Left renal cortex interstitium (tissue), 4 donors: ENCODE data around the gene KCNK4. TPM values are rescaled to one million over a fixed set of nuclear protein-coding genes. Genes with fewer than 3 reads are reported as not detected.

Experiments used
- DNase-seq, 4 donors: peaks; one replicate each; pipeline ENCODE4 v3.0.0-alpha.2; 2013; ENCODE audit warnings: low read depth in 4 of 4, low spot score in 2 of 4, missing footprints in 1 of 4
- polyA plus RNA-seq, 4 donors: library from polyadenylated mRNA; unstranded; fragments of 120-200 nt; gene quantifications; one replicate each; pipeline ENCODE4 v1.2.1, GENCODE V29; 2013; ENCODE audit not compliant: insufficient read length in 4 of 4

The KCNK4 gene
- polyA plus RNA-seq, 4 donors = 0.09 TPM; not detected in 3

DNA sequence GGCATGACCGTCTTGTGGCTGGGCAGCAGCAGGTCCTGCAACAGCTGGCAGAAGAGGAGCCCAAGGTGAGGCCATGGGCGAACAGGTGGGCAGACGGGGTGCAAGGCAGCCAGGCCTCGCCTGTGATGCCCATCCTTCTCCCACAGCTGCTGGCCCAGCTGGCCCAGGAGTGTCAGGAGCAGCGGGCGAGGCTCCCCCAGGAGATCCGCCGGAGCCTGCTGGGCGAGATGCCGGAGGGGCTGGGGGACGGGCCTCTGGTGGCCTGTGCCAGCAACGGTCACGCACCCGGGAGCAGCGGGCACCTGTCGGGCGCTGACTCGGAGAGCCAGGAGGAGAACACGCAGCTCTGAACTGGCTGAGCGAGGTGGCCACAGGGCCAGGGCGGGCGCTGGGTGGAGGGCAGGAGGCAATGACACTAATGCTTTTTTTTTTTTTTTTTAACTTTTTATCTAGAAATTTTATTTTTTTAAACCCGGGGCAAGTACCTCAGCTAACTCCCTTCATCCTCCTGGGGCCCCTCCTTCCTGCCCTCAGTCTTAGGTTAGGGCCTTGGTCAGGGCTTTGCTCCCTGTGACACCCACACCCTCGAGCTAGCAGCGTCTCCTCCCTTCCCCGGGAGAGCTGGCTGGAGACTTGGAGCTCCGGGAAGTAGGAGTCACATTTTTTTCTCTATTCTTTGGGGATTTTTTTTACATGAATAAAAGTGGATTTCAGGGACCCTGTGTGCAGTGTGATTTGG is 23.7 kb upstream of the KCNK4 start:
- no peak for DNase-seq

DNA sequence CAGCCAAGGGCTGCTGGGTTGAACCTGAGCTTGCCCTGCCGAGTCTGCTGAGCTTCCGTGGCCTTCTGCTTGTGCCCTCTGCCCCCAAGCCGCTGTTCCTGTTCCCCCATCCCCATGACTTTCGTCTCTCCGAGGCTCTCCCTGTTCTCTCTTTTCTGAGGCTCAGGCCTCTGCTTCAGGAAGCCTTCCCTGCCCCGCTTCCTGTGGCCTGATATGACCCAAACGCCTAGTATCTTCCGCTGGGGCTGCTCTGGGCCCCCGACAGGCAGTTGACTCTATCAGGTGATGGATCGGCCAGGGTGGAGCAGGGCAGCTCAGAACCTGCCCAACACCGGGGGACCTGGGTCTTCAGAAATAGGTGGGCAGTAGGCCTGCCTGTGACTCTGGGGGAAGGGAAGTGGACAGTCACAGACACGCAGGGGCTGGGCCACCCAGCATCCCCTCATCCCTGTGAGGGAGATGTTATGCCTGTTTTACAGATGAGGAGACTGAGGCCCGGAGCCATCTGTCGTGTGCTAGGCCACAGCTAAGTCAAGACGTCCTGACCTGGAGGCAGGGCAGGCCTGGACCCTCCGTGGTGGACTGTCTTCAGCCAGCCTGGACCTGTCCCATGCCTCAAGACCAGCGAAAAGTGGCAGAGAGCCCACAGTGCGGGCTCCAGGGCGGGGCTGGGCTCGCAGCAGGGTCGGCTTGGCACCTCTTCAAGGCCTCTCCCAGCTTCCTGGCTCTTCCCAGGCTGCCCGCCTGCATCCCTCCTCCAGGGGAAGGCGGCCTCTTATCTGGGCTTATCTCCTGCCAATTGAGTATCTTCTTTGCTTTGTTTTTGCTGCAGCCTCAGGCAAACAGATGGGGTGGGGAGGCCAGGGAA is 22.8 kb upstream of the KCNK4 start:
- no peak for DNase-seq

GRCh38 chr11:64268893-64269539 is 22.1 kb upstream of the KCNK4 start:
- DNase-seq = no peak

DNA sequence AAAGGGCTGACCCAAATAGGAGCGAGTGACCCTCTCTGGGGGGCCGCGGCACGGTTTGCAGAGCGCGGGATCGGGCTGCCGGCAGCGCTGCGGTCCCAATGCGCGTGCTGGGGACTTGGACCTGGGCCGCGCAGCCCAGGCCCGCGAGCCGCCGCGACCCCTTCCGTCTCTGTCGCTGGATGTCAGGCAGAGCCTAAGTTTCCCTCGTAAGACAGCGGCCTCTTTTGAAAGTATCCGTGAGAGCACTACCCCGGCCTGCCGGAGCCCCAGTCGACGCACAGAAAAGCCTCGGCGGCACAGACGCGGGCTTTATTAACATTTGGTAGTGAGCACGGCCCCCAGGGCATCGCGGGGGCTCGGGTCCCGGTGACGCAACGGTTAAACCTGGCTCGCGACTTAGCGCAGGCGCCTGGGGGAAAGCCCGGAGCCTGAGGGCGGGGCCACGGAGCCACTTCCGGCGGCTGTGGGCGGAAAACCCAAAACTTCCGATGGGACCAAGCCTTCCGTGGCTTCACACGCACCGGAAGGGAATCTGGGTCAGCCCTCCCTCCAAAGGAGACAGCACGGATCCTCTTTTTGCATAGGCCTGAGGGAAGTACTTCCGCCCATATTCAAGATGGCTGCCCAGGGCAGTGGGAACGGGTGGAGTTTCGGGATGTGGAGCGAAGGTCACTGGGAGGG is 21.4 kb upstream of the KCNK4 start:
- peak; percentile 96 to 99 (median 98) for DNase-seq

GRCh38 chr11:64275031-64275800 is 15.9 kb upstream of the KCNK4 start:
- DNase-seq = no peak

- DNase-seq = no peak
Observed at GRCh38 chr11:64275841-64276240, 15.3 kb upstream of the KCNK4 start.

GRCh38 chr11:64276653-64277431 is 14.3 kb upstream of the KCNK4 start:
- DNase-seq = no peak

DNA sequence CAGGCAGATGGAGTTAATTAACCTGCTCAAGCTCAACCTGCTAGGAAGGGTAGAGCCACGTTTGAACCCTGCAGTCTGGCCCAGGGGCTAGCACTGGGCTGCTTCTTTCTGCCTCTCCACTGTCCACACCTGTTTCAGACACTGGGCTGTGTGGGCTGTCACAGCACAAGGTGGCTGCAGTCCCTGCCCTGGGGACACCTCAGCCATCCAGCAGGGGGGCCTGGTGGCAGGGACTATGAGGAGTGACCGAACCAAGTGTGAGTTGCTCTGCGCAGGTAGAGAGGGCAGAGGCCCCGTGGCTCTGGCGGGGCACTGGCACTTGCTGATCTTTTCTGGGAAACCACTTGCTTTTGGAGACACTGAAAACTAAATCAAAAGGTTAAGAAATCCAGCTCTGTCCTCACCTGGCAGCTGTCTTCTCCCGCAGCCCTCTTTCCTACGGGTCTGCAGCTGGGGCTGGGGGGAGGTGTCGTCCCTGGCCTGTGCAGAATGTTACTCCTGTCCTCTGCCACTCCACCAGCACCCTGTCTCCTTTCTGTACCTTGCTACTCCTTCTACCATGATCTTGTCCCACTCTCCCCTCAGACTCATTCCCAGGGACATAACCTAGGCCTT is 12.4 kb upstream of the KCNK4 start:
- no peak for DNase-seq

GRCh38 chr11:64281957-64282770 is 8.9 kb upstream of the KCNK4 start:
- DNase-seq = no peak

GRCh38 chr11:64283092-64283491 is 8.0 kb upstream of the KCNK4 start:
- no peak for DNase-seq

DNA sequence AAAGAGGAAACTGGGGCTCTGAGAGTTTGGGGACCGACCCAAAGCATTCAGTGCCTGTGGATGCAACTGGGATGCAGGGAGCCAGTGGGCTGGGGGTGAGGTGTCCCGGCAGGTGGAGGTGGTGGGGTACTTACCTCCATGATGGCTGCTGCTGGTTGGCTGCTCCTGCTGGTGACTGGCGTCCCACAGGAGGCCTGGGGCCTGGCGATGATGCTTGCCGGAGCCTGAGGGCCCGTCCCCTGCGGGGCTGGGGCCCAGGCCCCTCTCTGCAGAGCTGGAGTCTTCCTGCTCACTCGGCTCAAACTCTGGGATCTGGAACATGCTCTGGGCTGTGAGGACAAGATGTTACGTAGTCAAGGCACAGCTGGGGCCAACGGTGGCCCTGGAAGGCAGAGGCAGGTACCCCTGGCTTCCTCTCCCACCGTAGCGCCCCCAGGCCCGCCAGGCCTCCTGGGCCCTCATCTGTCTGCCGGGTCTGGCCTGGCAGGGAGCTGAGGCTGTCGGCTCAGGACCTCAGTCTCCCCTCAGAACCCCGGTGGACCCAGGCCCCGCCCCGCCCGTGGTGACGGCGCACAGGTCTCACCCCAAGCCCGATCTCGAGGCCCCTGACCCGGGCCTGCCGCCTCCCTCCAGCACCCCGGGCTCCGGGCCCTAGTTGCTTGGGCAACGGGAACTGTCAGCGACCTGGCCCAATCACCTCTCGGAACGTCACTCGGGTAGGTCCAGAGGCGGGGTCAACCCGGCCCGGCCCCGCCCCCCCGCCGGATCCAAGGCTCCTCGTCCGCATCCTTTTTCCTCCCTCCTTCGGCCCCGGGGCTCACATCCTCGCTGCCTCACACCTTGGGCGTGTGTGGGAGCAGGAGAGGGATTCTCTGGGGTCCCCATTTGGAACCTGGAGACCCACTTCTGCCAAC is 6.8 kb upstream of the KCNK4 start, which contains the start of gene BAD:
Gene BAD (minus strand): TSS at position 618 of the 914 bp plus-strand sequence. CDS start 297 bp downstream, at position 321.
- peak in 2 of 4 donors; percentile 84 to 91 for DNase-seq

DNA sequence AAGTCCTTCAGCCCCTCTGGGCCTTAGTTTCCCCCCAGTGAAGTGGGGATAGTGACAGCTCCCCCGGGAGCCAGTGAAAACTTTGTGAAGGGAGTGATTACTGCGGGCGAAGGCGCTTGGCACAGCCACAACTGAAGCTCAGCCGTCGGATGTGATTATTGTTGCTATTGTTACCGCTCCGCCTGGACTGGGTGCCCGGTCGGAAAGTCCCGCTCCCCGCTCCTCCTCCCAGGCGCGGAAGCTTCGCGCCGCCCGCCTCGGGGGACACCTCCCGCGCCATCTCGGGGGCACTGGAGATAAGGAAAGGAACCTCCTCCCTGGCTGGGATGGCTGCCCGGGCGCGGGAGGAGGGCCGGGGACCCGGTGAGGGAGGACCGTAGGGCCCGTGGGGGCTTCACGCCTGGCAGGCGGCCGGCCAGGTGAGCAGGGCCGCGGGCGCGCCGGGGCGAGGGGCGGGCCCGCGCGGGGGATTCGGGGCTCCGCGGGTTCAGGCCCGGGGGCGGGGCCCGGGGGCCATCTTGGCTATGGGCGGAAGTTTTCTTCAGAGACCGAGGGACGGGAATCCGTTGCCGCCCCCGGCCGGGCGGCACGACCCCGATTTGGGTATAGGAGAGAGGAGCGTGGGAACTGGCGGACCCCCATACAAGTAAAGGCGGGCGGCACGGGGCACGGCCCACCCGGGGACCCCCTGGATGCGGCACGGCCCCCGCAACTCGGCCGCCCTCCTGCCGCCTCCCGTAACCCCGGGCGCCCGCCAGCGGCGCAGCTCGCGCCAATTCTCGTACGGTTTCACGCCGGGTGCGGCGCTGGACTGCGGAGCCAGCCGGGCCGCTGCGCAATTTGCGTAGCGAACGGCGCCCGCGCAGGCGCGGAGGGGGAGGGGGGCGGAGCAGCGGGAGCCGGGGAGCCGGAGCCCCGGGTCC is 5.9 kb upstream of the KCNK4 start, which contains the start of gene GPR137:
Gene GPR137 (plus strand): TSS at position 887 of the 923 bp plus-strand sequence. CDS start 677 bp downstream, outside the sequence.
- peak in 2 of 4 donors; percentile 73 to 79 for DNase-seq

DNA sequence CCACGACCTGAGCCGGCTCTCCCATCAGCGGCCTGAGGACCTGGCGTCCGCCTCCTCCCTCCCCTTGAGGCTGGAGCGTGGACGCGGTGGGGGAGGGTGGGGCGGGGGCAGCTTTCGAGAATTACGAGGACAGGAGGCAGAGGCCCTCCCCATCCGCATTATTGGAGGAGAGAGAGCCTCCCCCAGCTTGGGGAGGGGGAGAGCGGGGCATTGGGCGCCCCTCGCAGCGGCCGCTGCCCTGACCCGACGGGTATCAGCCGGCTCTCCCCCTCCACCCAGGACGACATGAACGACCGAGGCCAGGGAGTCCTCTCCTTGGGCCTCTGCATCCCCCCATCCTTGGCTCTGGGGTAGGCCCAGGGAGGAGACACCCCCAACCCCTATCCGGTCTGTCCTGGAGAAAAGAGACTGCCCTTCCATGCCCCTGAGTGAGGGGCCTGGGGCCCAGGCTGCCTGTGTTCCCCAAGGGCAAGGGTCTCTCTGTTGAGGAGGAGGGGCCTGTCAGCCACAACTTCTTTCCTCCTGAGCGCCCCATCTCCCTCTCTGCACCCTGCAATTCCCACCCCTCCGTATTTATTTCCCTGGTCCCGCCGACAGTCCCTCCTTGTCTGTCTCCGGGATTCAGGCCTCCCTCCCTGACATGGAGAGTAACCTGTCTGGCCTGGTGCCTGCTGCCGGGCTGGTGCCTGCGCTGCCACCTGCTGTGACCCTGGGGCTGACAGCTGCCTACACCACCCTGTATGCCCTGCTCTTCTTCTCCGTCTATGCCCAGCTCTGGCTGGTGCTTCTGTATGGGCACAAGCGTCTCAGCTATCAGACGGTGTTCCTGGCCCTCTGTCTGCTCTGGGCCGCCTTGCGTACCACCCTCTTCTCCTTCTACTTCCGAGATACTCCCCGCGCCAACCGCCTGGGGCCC is 5.0 kb upstream of the KCNK4 start:
- DNase-seq = no peak

DNA sequence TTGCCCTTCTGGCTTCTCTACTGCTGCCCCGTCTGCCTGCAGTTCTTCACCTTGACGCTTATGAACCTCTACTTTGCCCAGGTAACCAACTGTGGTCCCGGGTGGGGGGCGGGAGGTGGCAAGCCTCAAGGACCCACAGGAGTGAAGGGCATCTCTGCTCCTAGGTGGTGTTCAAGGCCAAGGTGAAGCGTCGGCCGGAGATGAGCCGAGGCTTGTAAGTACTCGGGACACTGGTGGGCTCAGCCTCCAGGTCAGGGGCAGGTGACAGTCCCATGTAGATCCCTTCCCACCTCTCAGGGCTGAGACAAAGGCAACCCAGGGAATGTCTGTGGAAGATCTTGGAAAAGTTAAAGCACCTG is 4.3 kb upstream of the KCNK4 start:
- no peak for DNase-seq
